Raji (cell line): ENCODE data around the gene NMT1.

Experiments
- POLR2A ChIP-seq: IDR thresholded peaks from 2 replicates; pipeline ENCODE4 v1.6.1; 2011; ENCODE audit warnings: low read depth, low read length, control low read depth; ENCODE audit not compliant: insufficient read depth

NMT1 gene

GRCh38 chr17:45104029-45104428, 42.9 kb downstream of the NMT1 start:
- TF ChIP-seq POLR2A: no peak

- no peak for TF ChIP-seq POLR2A
These were observed 43.4 kb downstream of the NMT1 start for GRCh38 chr17:45104497-45104896.

- no peak for TF ChIP-seq POLR2A
These were observed 43.9 kb downstream of the NMT1 start for GRCh38 chr17:45104907-45105624.

GRCh38 chr17:45106096-45106495, 45.0 kb downstream of the NMT1 start:
- no peak for TF ChIP-seq POLR2A

GRCh38 chr17:45106582-45106981, 45.5 kb downstream of the NMT1 start:
- no peak for TF ChIP-seq POLR2A

GRCh38 chr17:45107293-45108010, 46.3 kb downstream of the NMT1 start:
- no peak for TF ChIP-seq POLR2A

- no peak for TF ChIP-seq POLR2A
These were observed 46.9 kb downstream of the NMT1 start for GRCh38 chr17:45108051-45108450.

- no peak for TF ChIP-seq POLR2A
These were observed 47.7 kb downstream of the NMT1 start for GRCh38 chr17:45108595-45109521.

- no peak for TF ChIP-seq POLR2A
These were observed 49.8 kb downstream of the NMT1 start for GRCh38 chr17:45110676-45111611.

- TF ChIP-seq POLR2A: no peak
These were observed 50.7 kb downstream of the NMT1 start for GRCh38 chr17:45111850-45112249.

- no peak for TF ChIP-seq POLR2A
These were observed 51.7 kb downstream of the NMT1 start for GRCh38 chr17:45112559-45113423.

GRCh38 chr17:45113424-45113754, 52.3 kb downstream of the NMT1 start:
- TF ChIP-seq POLR2A: no peak

GRCh38 chr17:45114117-45114932, 53.2 kb downstream of the NMT1 start:
- no peak for TF ChIP-seq POLR2A
